HG03039 (cell line): ENCODE measurements around the gene RPL41.
"Not testable (repeated sequence)": the region's sequence is repeated elsewhere in the genome, so short reads cannot be mapped to it uniquely, and the experiment has no call there.

ENCODE experiments used
- ATAC-seq: cut with Tn5 transposase; IDR thresholded peaks from one replicate; pipeline ENCODE4 v1.9.1; 2021; ENCODE audit warnings: mild to moderate bottlenecking, moderate library complexity; ENCODE audit not compliant: unreplicated experiment

RPL41 gene

GRCh38 chr12:56153678-56154065, 37.2 kb downstream of the RPL41 start:
- no peak for ATAC-seq

GRCh38 chr12:56154246-56154771, 37.9 kb downstream of the RPL41 start:
- ATAC-seq, result no peak

- ATAC-seq, result no peak
Observed at GRCh38 chr12:56154818-56155217, 38.4 kb downstream of the RPL41 start.

GRCh38 chr12:56155256-56155845, 38.9 kb downstream of the RPL41 start:
- ATAC-seq, result no peak

- ATAC-seq, result not testable (repeated sequence)
Observed at GRCh38 chr12:56156464-56157200, 40.2 kb downstream of the RPL41 start.

GRCh38 chr12:56157201-56158028, 41.0 kb downstream of the RPL41 start:
- peak; percentile 21 for ATAC-seq

GRCh38 chr12:56158029-56158925, 41.8 kb downstream of the RPL41 start, which contains the start of gene MYL6:
TSS of gene MYL6 (plus strand) at chr12:56158359. CDS start at chr12:56158402, 43 bp downstream.
- ATAC-seq, result peak; percentile 75

- no peak for ATAC-seq
Observed at GRCh38 chr12:56158926-56159461, 42.6 kb downstream of the RPL41 start.

GRCh38 chr12:56159482-56160192, 43.2 kb downstream of the RPL41 start:
- no peak for ATAC-seq

- no peak for ATAC-seq
Observed at GRCh38 chr12:56160193-56160763, 43.8 kb downstream of the RPL41 start.

- no peak for ATAC-seq
Observed at GRCh38 chr12:56160894-56161689, 44.7 kb downstream of the RPL41 start.

GRCh38 chr12:56161690-56162351, 45.4 kb downstream of the RPL41 start:
- no peak for ATAC-seq

GRCh38 chr12:56162468-56163290, 46.2 kb downstream of the RPL41 start:
- ATAC-seq, result no peak

GRCh38 chr12:56163533-56164344, 47.3 kb downstream of the RPL41 start:
- no peak for ATAC-seq

GRCh38 chr12:56164345-56164729, 47.9 kb downstream of the RPL41 start:
- no peak for ATAC-seq

- ATAC-seq, result no peak
Observed at GRCh38 chr12:56165369-56165768, 48.9 kb downstream of the RPL41 start.
